Stomach (tissue), 4 donors: ENCODE results near the gene ZDHHC3.

ENCODE experiments used
- POLR2A ChIP-seq, 4 donors: fragments of 450-650 bp; IDR thresholded peaks; one replicate each; pipeline ENCODE4 v1.6.1; 2016; ENCODE audit warnings: antibody characterized with exemption in 4 of 4, control low read depth in 2 of 4, mild to moderate bottlenecking in 1 of 4, moderate library complexity in 1 of 4
- TF ChIP-seq, protein P1 (sequence below), 7 experiments: fragments of 450-650 bp in 4 of 7; fragments of 200-600 bp in 3 of 7; sonication (generic) in 3 of 7; IDR thresholded peaks; one replicate each; pipeline ENCODE4 v1.5.1; 2016 to 2019; ENCODE audit warnings: antibody characterized with exemption in 7 of 7, control low read depth in 2 of 7, mild to moderate bottlenecking in 1 of 7

DNA sequence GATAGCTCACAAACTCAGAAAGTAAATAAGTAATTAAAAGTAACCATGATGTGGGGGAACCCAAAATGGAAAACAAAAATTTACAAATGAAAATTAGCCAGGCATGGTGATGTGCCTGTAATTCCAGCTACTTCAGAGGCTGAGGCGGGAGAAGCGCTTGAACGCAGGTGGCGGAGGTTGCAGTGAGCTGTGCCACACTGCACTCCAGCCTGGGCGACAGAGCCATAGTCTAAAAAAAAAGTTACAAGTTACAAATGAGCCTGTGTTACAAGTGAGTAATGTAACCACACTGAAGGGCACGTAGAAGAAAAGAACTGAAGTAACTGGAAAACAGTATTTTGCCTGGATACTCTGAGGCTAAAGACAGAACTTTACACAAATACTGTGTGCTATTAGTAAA is 11.4 kb upstream of the ZDHHC3 start:
- TF ChIP-seq, protein P1, sequence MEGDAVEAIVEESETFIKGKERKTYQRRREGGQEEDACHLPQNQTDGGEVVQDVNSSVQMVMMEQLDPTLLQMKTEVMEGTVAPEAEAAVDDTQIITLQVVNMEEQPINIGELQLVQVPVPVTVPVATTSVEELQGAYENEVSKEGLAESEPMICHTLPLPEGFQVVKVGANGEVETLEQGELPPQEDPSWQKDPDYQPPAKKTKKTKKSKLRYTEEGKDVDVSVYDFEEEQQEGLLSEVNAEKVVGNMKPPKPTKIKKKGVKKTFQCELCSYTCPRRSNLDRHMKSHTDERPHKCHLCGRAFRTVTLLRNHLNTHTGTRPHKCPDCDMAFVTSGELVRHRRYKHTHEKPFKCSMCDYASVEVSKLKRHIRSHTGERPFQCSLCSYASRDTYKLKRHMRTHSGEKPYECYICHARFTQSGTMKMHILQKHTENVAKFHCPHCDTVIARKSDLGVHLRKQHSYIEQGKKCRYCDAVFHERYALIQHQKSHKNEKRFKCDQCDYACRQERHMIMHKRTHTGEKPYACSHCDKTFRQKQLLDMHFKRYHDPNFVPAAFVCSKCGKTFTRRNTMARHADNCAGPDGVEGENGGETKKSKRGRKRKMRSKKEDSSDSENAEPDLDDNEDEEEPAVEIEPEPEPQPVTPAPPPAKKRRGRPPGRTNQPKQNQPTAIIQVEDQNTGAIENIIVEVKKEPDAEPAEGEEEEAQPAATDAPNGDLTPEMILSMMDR (IDR thresholded peaks at IDR 0.05), result no peak
- TF ChIP-seq POLR2A (IDR thresholded peaks at IDR 0.05), result no peak
